Spleen (tissue), 13 donors: ENCODE data around the gene XKRX. TPM values are rescaled to one million over a fixed set of nuclear protein-coding genes. Genes with fewer than 3 reads are reported as not detected.
A peak's percentile ranks its signal among the peaks of the same experiment; 100 is the strongest.

Experiments used
- DNase-seq: peaks from one replicate; pipeline ENCODE4 v3.0.0-alpha.2; 2020
- H3K27ac ChIP-seq, 8 donors: fragments of 200-600 bp; sonication (generic) in 7 of 8; 1 replicate in 4 of 8; 2 replicates in 4 of 8; pipeline versions ENCODE4 v1.5.0 to v1.8.0; 2016 to 2021; ENCODE audit warnings: inconsistent platforms in 4 of 8, mild to moderate bottlenecking in 4 of 8, moderate library complexity in 1 of 8
- H3K27me3 ChIP-seq, 7 donors: fragments of 200-600 bp; sonication (generic) in 6 of 7; replicated peaks in 1 of 7; 1 replicate in 4 of 7; 2 replicates in 3 of 7; pipeline versions ENCODE4 v1.5.0 to v1.8.0; 2016 to 2021; ENCODE audit warnings: inconsistent platforms in 3 of 7, mild to moderate bottlenecking in 1 of 7
- H3K36me3 ChIP-seq, 6 donors: fragments of 200-600 bp; sonication (generic) in 5 of 6; 1 replicate in 4 of 6; 2 replicates in 2 of 6; pipeline versions ENCODE4 v1.5.0 to v1.8.0; 2016 to 2021; ENCODE audit warnings: inconsistent platforms in 2 of 6
- H3K4me1 ChIP-seq, 6 donors: fragments of 200-600 bp; sonication (generic) in 5 of 6; 1 replicate in 3 of 6; 2 replicates in 3 of 6; pipeline versions ENCODE4 v1.5.0 to v1.8.0; 2016 to 2021; ENCODE audit warnings: inconsistent platforms in 3 of 6
- H3K4me3 ChIP-seq, 8 donors: fragments of 200-600 bp; sonication (generic) in 7 of 8; 1 replicate in 4 of 8; 2 replicates in 4 of 8; pipeline versions ENCODE4 v1.5.0 to v1.8.0; 2016 to 2021; ENCODE audit warnings: inconsistent platforms in 4 of 8, mild to moderate bottlenecking in 4 of 8, moderate library complexity in 2 of 8
- H3K9me3 ChIP-seq, 8 donors: fragments of 200-600 bp; sonication (generic) in 7 of 8; 1 replicate in 4 of 8; 2 replicates in 4 of 8; pipeline versions ENCODE4 v1.5.0 to v1.8.0; 2016 to 2021; ENCODE audit warnings: inconsistent platforms in 4 of 8
- CTCF ChIP-seq, 11 experiments: fragments of 200-600 bp in 7 of 11; fragments of 450-650 bp in 4 of 11; sonication (generic) in 4 of 11; IDR thresholded peaks in 8 of 11; conservative IDR thresholded peaks in 3 of 11; 1 replicate in 7 of 11; 2 replicates in 4 of 11; pipeline versions ENCODE4 v1.4.0 to v1.8.0; 2016 to 2021; ENCODE audit warnings: antibody characterized with exemption in 11 of 11, inconsistent platforms in 4 of 11, mild to moderate bottlenecking in 1 of 11
- POLR2A ChIP-seq, 3 donors: fragments of 450-650 bp; IDR thresholded peaks; one replicate each; pipeline ENCODE4 v1.5.1; 2017; ENCODE audit warnings: antibody characterized with exemption in 3 of 3, mild to moderate bottlenecking in 1 of 3
- POLR2AphosphoS5 ChIP-seq, 3 donors: sonication (generic); formaldehyde crosslinking; IDR thresholded peaks; one replicate each; pipeline ENCODE4 v1.5.1; 2017; ENCODE audit warnings: antibody characterized with exemption in 3 of 3
- WGBS, 5 donors: extraction: QIAGEN DNeasy Blood & Tissue Kit in 3 of 5; methylation state at CpG; one replicate each; pipeline versions ENCODE4 v1.1.5 to v1.1.7; 2013 to 2018; 5-methylcytosine and 5-hydroxymethylcytosine counted together
- intact Hi-C: fragments of 100-400 bp; cut with DNase I; formaldehyde crosslinking; loops from one replicate; pipeline ENCODE4 v1.15.0; 2023; ENCODE audit warnings: low total_unique reads
- long read RNA-seq, 2 donors: transcript quantifications; one replicate each; lab custom pipeline, GENCODE V29; 2026
- polyA plus RNA-seq, 3 donors: library from polyadenylated mRNA; stranded (reverse); fragments of 200-250 nt; gene quantifications; one replicate each; pipeline ENCODE4 v1.2.1, GENCODE V29; 2013
- total RNA-seq, 7 donors: library from RNA; depleted of rRNA in 3 of 7; stranded (reverse); fragments of >200 nt in 3 of 7; fragmentation: NEBNext Ultra II Directional in 4 of 7; extraction: Animal tissue kit (Norgen Biotek cat#: 25700) in 4 of 7; gene quantifications; one replicate each; pipeline versions ENCODE4 v1.1.0 to v1.2.1, GENCODE V29; 2016 to 2021
- donor health status: healthy with polysubstance abuse.
- donor health status: DM: no; HTN: no; CAD: no; lungs with moderate emphysema.
- donor health status: DM: no; HTN: no; CAD: no.
- donor health status: Bipolar disorder and iron deficiency.
- donor health status: healthy.
- donor health status: DM: no; HTN: no; CAD: no.
- donor health status: DM: yes; HTN: yes; CAD: no.

XKRX gene
- total RNA-seq (1 to 10 TPM in 5 of 7 donors, under 1 TPM in 2; 0.54 to 1.7 (median 1.2) TPM), polyA plus RNA-seq (under 1 TPM; 0.22 to 0.62 (median 0.26) TPM)
- long read RNA-seq, donor 1 = 0 reads
- long read RNA-seq, donor 2 = 0 reads

GRCh38 chrX:100928660-100929613 lies at the start of gene XKRX:
Gene XKRX, minus strand, starts transcription at chrX:100928917. Its CDS starts 613 bp downstream, at chrX:100928304.
- intact Hi-C loops = no loop called here
- H3K4me3 ChIP-seq = peak within 1 kb of the TSS; percentile 26 to 69 (median 32)
- H3K36me3 ChIP-seq = no peaks in the 10 kb centered on the region
- H3K4me1 ChIP-seq = peaks cover 0 to 6% (median 0%) of the 10 kb centered on the region in 6 donors
- H3K27ac ChIP-seq = peak within 1 kb of the TSS in 4 of 8 donors; percentile 4 to 47 (median 38)
- DNase-seq = peak; percentile 81
- peaks cover 0 to 16% (median 0%) of the 10 kb centered on the region in 7 donors for H3K27me3 ChIP-seq
- WGBS, 5 donors = 1 to 32% (median 13%) methylated on average over 12 to 51 of the region's 51 CpGs
- peaks cover 0 to 8% (median 0%) of the 10 kb centered on the region in 8 donors for H3K9me3 ChIP-seq
- TF ChIP-seq CTCF (IDR thresholded peaks at IDR 0.05 in 8 of 11, conservative IDR thresholded peaks at IDR 0.05 in 3 of 11) (no peak), POLR2AphosphoS5 (IDR thresholded peaks at IDR 0.05) (peak in 2 of 3 donors; percentile 8 to 36)

- intact Hi-C loops = no loop called here
- H3K4me3 ChIP-seq = no peak overlapping the region
- TF ChIP-seq CTCF (IDR thresholded peaks at IDR 0.05 in 8 of 11, conservative IDR thresholded peaks at IDR 0.05 in 3 of 11) (no peak), POLR2AphosphoS5 (IDR thresholded peaks at IDR 0.05) (no peak), POLR2A (IDR thresholded peaks at IDR 0.05) (no peak)
- WGBS, 5 donors = 85 to 93% (median 92%) methylated on average over 1 of the region's 1 CpG
- H3K36me3 ChIP-seq = no peaks in the 10 kb centered on the region
- DNase-seq = no peak
- no peaks in the 10 kb centered on the region for H3K27me3 ChIP-seq
- no peak overlapping the region for H3K27ac ChIP-seq
- no peaks in the 10 kb centered on the region for H3K4me1 ChIP-seq
- H3K9me3 ChIP-seq = peaks cover 0 to 9% (median 0%) of the 10 kb centered on the region in 8 donors
Observed at GRCh38 chrX:100976211-100976610, 47.5 kb upstream of the XKRX start.

GRCh38 chrX:100975212-100975611 lies 46.5 kb upstream of the XKRX start:
- no peak for TF ChIP-seq CTCF (IDR thresholded peaks at IDR 0.05 in 8 of 11, conservative IDR thresholded peaks at IDR 0.05 in 3 of 11)
- TF ChIP-seq POLR2AphosphoS5 (IDR thresholded peaks at IDR 0.05) = no peak
- TF ChIP-seq POLR2A (IDR thresholded peaks at IDR 0.05) = no peak
- H3K27me3 ChIP-seq = no peaks in the 10 kb centered on the region
- H3K9me3 ChIP-seq = peaks cover 0 to 9% (median 0%) of the 10 kb centered on the region in 8 donors
- WGBS, 5 donors = 92 to 97% (median 94%) methylated on average over 3 of the region's 3 CpGs
- intact Hi-C loops = no loop called here
- DNase-seq = no peak
- no peaks in the 10 kb centered on the region for H3K4me1 ChIP-seq
- H3K36me3 ChIP-seq = no peaks in the 10 kb centered on the region
- no peak overlapping the region for H3K4me3 ChIP-seq
- no peak overlapping the region for H3K27ac ChIP-seq

- Histone ChIP-seq H3K4me1 (no peaks in the 10 kb centered on the region), H3K27me3 (no peaks in the 10 kb centered on the region), H3K4me3 (no peak overlapping the region), H3K9me3 (peaks cover 0 to 9% (median 0%) of the 10 kb centered on the region in 8 donors), H3K36me3 (no peaks in the 10 kb centered on the region), H3K27ac (no peak overlapping the region)
- no peak for DNase-seq
- WGBS, 5 donors = 92 to 98% (median 96%) methylated on average over 9 to 13 of the region's 19 CpGs
- TF ChIP-seq POLR2AphosphoS5 (IDR thresholded peaks at IDR 0.05) = no peak
- TF ChIP-seq POLR2A (IDR thresholded peaks at IDR 0.05) = no peak
- no peak for TF ChIP-seq CTCF (IDR thresholded peaks at IDR 0.05 in 8 of 11, conservative IDR thresholded peaks at IDR 0.05 in 3 of 11)
- intact Hi-C loops = no loop called here
Observed at GRCh38 chrX:100973411-100973810, 44.7 kb upstream of the XKRX start.
